Heart left ventricle (tissue), 13 donors: Measurements from ENCODE around the gene SPAM1.

Experiments
- CTCF ChIP-seq, 12 donors: fragments of 200-600 bp; sonication (generic) in 4 of 12; IDR thresholded peaks; one replicate each; pipeline versions ENCODE4 v1.5.0 to v1.8.0; 2018 to 2022; ENCODE audit warnings: antibody characterized with exemption in 12 of 12, mild to moderate bottlenecking in 5 of 12
- POLR2A ChIP-seq, 2 donors: fragments of 450-650 bp; IDR thresholded peaks; one replicate each; pipeline ENCODE4 v1.6.1; 2017; ENCODE audit warnings: antibody characterized with exemption in 2 of 2, mild to moderate bottlenecking in 2 of 2, moderate library complexity in 2 of 2
- donor health status: ischemic (EF 13 %, LVEDD 7.1; RV severe dilation, severe dysfunction).
- donor health status: DM: no; HTN: yes; CAD: no.
- donor health status: DM: no; HTN: no; CAD: no.
- donor health status: ischemic (EF 25% LVEDD 6.9; RV normal size, moderate dysfunction).
- donor health status: ischemic (EF 25% LVEDD 5.7; RV mildly dilated, moderate dysfunction).
- donor health status: ischemic (EF 35%, LVEDD 5.7; RV mildly dilated, moderate dysfunction).
- donor health status: nonischemic (EF 11% LVEDD 7.7; RV severe dilation, severe dysfunction).
- donor health status: DM: yes; HTN: yes; CAD: no.
- donor health status: PGD.
- donor health status: ischemic (EF 29% LVEDD 5.4; RV normal size, mild dysfunction).
- donor health status: nonischemic (EF 23%, LVEDD 6.1; RV moderate dilation, normal function).

- TF ChIP-seq CTCF (IDR thresholded peaks at IDR 0.05) (no peak), POLR2A (IDR thresholded peaks at IDR 0.05) (no peak)
Measured at GRCh38 chr7:123888192-123888591, 36.8 kb upstream of the SPAM1 start.
